DOHH2 (cell line): Measurements from ENCODE around the gene FUT8.

Experiments
- H3F3A ChIP-seq: fragments of 200-600 bp; sonication (generic), shearing (Covaris generic); 2 replicates; pipeline ENCODE4 v1.6.0; 2016; ENCODE audit warnings: antibody characterized with exemption, mild to moderate bottlenecking; ENCODE audit not compliant: control insufficient read depth, insufficient read depth
- H3K27ac ChIP-seq: fragments of 200-600 bp; sonication (generic); 2 replicates; pipeline ENCODE4 v1.5.1; 2014; ENCODE audit warnings: low read depth, mild to moderate bottlenecking, low read length, moderate library complexity
- H3K27me3 ChIP-seq: fragments of 200-600 bp; sonication (generic); 2 replicates; pipeline ENCODE4 v1.6.1; 2014; ENCODE audit warnings: mild to moderate bottlenecking, low read length, mixed read lengths; ENCODE audit not compliant: control insufficient read depth
- H3K36me3 ChIP-seq: fragments of 200-600 bp; sonication (generic); 2 replicates; pipeline ENCODE4 v1.6.1; 2014; ENCODE audit warnings: mild to moderate bottlenecking, low read length, moderate library complexity, mixed read lengths; ENCODE audit not compliant: control insufficient read depth
- H3K4me1 ChIP-seq: fragments of 200-600 bp; sonication (generic); 2 replicates; pipeline ENCODE4 v1.6.1; 2014; ENCODE audit warnings: mild to moderate bottlenecking, low read length, mixed read lengths; ENCODE audit not compliant: control insufficient read depth
- H3K4me2 ChIP-seq: fragments of 200-600 bp; sonication (generic); 2 replicates; pipeline ENCODE4 v1.6.0; 2014; ENCODE audit warnings: mild to moderate bottlenecking, low read length, moderate library complexity
- H3K4me3 ChIP-seq: fragments of 200-600 bp; sonication (generic); 2 replicates; pipeline ENCODE4 v1.5.1; 2014; ENCODE audit warnings: mild to moderate bottlenecking, low read length, mixed read lengths
- H3K79me2 ChIP-seq: fragments of 200-600 bp; sonication (generic); 2 replicates; pipeline ENCODE4 v1.6.1; 2014; ENCODE audit warnings: mild to moderate bottlenecking, low read length, mixed read lengths; ENCODE audit not compliant: control insufficient read depth
- H3K9me2 ChIP-seq: fragments of 200-600 bp; sonication (generic); replicated peaks from 2 replicates; pipeline ENCODE4 v1.6.1; 2014; ENCODE audit warnings: mild to moderate bottlenecking, low read length, mixed read lengths; ENCODE audit not compliant: control insufficient read depth
- H3K9me3 ChIP-seq: fragments of 200-600 bp; sonication (generic); 2 replicates; pipeline ENCODE4 v1.6.1; 2014; ENCODE audit warnings: antibody characterized with exemption, low read length, mixed read lengths; ENCODE audit not compliant: control insufficient read depth, insufficient read depth
- H4K20me1 ChIP-seq: fragments of 200-600 bp; sonication (generic); 2 replicates; pipeline ENCODE4 v1.6.0; 2014; ENCODE audit warnings: low read depth, mild to moderate bottlenecking, antibody characterized with exemption, low read length, moderate library complexity; ENCODE audit not compliant: control insufficient read depth, insufficient read depth
- EZH2phosphoT487 ChIP-seq: fragments of 200-600 bp; sonication (generic); IDR thresholded peaks from 2 replicates; pipeline ENCODE4 v1.6.1; 2017; ENCODE audit warnings: borderline replicate concordance, mild to moderate bottlenecking, antibody characterized with exemption, low read length, moderate library complexity, mixed read lengths
- TF ChIP-seq, protein P1 (sequence below): fragments of 200-600 bp; sonication (generic); IDR thresholded peaks from one replicate; pipeline ENCODE4 v1.5.1; 2014; ENCODE audit warnings: antibody characterized with exemption, mild to moderate bottlenecking, low read depth, low read length; ENCODE audit not compliant: poor library complexity, severe bottlenecking

FUT8 gene

GRCh38 chr14:65502676-65503124, 90.2 kb downstream of the FUT8 start:
- Histone ChIP-seq H3K9me2 (no peaks in the 10 kb centered on the region), H3K27ac (no peak overlapping the region), H3K36me3 (peaks cover 3% of the 10 kb centered on the region; the same call in 1 of the 2 replicates), H3K4me1 (no peaks in the 10 kb centered on the region), H3K27me3 (no peaks in the 10 kb centered on the region), H3K4me3 (no peak overlapping the region), H3K4me2 (no peak overlapping the region), H4K20me1 (no peaks in the 10 kb centered on the region), H3F3A (0 out of 2 replicates have a peak, but pooled peaks cover 3% of the 10 kb centered on the region), H3K9me3 (no peaks in the 10 kb centered on the region; the same call in 1 of the 2 replicates), H3K79me2 (peaks cover 94% of the 10 kb centered on the region)
- no peak for TF ChIP-seq EZH2phosphoT487
- TF ChIP-seq, protein P1, sequence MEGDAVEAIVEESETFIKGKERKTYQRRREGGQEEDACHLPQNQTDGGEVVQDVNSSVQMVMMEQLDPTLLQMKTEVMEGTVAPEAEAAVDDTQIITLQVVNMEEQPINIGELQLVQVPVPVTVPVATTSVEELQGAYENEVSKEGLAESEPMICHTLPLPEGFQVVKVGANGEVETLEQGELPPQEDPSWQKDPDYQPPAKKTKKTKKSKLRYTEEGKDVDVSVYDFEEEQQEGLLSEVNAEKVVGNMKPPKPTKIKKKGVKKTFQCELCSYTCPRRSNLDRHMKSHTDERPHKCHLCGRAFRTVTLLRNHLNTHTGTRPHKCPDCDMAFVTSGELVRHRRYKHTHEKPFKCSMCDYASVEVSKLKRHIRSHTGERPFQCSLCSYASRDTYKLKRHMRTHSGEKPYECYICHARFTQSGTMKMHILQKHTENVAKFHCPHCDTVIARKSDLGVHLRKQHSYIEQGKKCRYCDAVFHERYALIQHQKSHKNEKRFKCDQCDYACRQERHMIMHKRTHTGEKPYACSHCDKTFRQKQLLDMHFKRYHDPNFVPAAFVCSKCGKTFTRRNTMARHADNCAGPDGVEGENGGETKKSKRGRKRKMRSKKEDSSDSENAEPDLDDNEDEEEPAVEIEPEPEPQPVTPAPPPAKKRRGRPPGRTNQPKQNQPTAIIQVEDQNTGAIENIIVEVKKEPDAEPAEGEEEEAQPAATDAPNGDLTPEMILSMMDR = no peak

- TF ChIP-seq EZH2phosphoT487 = no peak
- TF ChIP-seq, protein P1 = no peak
- Histone ChIP-seq H3K79me2 (peaks cover 96% of the 10 kb centered on the region), H3K4me3 (no peak overlapping the region), H4K20me1 (no peaks in the 10 kb centered on the region), H3K9me2 (no peaks in the 10 kb centered on the region), H3K27ac (no peak overlapping the region), H3K4me2 (no peak overlapping the region), H3F3A (0 out of 2 replicates have a peak, but pooled peaks cover 3% of the 10 kb centered on the region), H3K36me3 (peaks cover 3% of the 10 kb centered on the region; the same call in 1 of the 2 replicates), H3K27me3 (no peaks in the 10 kb centered on the region), H3K4me1 (no peaks in the 10 kb centered on the region), H3K9me3 (peaks cover 1% of the 10 kb centered on the region; the same call in 1 of the 2 replicates)
Observed at GRCh38 chr14:65503771-65504170, 91.2 kb downstream of the FUT8 start.

DNA sequence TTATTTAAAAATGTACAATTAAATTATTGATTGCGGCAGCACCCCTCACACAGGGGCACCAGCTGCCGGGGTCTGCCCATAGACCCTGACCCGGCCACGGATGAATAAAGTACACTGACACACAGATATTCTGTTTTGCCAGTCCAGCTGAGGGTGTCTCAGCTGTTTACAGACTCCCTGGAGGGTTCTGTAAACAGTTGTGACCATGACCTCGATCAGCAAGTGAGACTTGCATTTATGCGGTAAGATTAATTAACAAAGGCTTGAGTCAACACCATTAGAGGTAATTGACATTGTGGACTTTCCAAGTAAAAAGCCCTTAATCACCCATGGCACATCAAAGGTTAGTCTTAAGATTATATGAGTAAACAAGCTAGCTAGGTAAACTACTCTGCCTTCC, 94.3 kb downstream of the FUT8 start:
- H3K9me2 ChIP-seq = no peaks in the 10 kb centered on the region
- H3K79me2 ChIP-seq = peaks cover 96% of the 10 kb centered on the region
- 0 out of 2 replicates have a peak, but pooled peaks cover 3% of the 10 kb centered on the region for H3F3A ChIP-seq
- H3K27ac ChIP-seq = no peak overlapping the region
- no peaks in the 10 kb centered on the region for H3K4me1 ChIP-seq
- TF ChIP-seq EZH2phosphoT487 = no peak
- TF ChIP-seq, protein P1 = no peak
- H3K9me3 ChIP-seq = peaks cover 2% of the 10 kb centered on the region; the same call in 1 of the 2 replicates
- no peaks in the 10 kb centered on the region for H4K20me1 ChIP-seq
- no peak overlapping the region for H3K4me2 ChIP-seq
- no peak overlapping the region for H3K4me3 ChIP-seq
- no peaks in the 10 kb centered on the region for H3K27me3 ChIP-seq
- 0 out of 2 replicates have a peak, but pooled peaks cover 3% of the 10 kb centered on the region for H3K36me3 ChIP-seq
